Fibroblast of the aortic adventitia (primary cell): ENCODE data around the gene SMIM1. TPM values are rescaled to one million over a fixed set of nuclear protein-coding genes. Genes with fewer than 3 reads are reported as not detected.

ENCODE experiments used
- DNase-seq: peaks from one replicate; pipeline ENCODE4 v3.0.0-alpha.2; 2010; ENCODE audit warnings: low read depth
- H3K4me3 ChIP-seq: 2 replicates; pipeline ENCODE4 v1.5.1; 2011; ENCODE audit warnings: low read depth, mild to moderate bottlenecking, control low read depth, low read length, moderate library complexity
- CTCF ChIP-seq: IDR thresholded peaks from 2 replicates; pipeline ENCODE4 v1.5.1; 2011; ENCODE audit warnings: mild to moderate bottlenecking, low read length, control low read depth, inconsistent platforms; ENCODE audit not compliant: insufficient read depth
- total RNA-seq: library from RNA; depleted of rRNA; stranded (reverse); fragments of >200 nt; gene quantifications from 2 replicates; pipeline ENCODE4 v1.2.3, GENCODE V29; 2012; ENCODE audit warnings: low replicate concordance

Gene SMIM1
- total RNA-seq, 1 donor, result not detected

DNA sequence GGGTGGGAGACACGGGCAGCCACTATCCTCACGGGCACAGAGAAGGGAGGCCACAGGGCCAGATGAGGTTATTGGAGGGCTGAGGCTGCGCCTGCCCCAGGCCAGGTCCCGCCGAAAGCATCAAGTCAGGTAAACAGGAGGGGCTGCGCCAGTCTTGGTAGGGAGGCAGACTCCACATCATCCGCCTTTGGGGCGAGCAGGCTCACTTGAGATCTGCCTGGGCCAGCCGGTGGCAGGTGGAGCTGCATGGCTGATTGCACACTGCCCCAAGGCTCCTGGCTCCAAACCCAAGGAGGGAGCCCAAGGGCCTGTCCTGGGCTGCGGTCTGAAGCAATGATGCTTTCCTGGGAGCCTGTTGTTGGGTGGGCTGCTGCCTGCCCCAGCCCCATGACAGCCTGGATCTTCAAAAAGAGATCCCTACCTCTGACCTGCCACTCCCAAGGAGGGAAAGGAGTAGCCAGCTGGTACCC is 4.6 kb downstream of the SMIM1 start:
- TF ChIP-seq CTCF, result no peak
- no peak for DNase-seq
- no peak overlapping the region for H3K4me3 ChIP-seq

DNA sequence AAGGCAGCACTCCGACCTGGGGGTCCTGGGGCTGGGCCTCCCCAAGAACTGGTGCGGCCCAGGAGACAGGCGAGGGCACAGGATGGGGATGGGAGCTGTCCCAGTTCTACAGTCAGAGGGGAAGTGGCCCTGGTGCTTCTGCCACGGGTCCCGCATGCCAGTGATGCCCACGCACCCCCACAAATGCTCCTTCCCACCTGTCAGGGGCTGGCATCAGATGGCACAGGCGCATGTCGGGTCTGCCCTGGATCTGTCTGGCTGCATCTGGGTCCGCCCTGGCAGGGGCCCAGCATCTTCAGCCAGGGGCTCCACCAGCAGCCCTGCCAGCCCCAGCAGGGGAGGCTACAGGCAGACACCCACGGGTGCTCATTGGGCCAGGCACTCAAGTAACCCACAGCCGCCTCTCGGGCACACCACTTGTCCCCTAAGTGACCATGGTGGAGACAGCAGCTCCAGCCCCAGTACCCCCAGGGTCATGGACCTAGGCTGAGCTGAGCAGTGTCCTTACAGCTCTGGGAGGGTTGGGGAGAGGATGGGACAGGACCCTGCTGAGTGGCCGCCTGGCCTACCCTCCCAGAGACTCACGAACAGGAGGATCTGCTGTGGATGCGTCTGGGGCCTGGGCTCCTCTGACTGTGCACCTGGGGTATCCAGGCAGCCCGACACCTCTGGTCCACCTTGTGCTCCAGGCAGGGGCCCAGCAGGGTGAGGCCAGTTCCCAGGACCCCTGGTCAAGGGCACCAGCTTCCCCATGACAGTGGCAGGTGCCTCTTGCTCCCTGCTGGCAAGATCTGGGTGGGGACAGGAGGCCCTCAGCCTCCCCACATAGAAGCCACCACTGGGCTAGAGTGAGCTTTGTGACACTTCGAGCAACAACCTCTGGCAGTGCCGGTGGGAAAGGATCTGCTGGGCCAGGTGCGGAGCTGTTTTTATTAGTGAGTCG is 5.4 kb downstream of the SMIM1 start:
- no peak overlapping the region for H3K4me3 ChIP-seq
- TF ChIP-seq CTCF, result no peak
- no peak for DNase-seq

GRCh38 chr1:3778590-3779264 is 6.2 kb downstream of the SMIM1 start:
- no peak for DNase-seq
- no peak for TF ChIP-seq CTCF
- no peak overlapping the region for H3K4me3 ChIP-seq

- H3K4me3 ChIP-seq, result no peak overlapping the region
- no peak for DNase-seq
- no peak for TF ChIP-seq CTCF
Observed at GRCh38 chr1:3779265-3779911, 6.8 kb downstream of the SMIM1 start.

GRCh38 chr1:3779912-3780416 is 7.4 kb downstream of the SMIM1 start:
- no peak for TF ChIP-seq CTCF
- H3K4me3 ChIP-seq, result no peak overlapping the region
- DNase-seq, result no peak

DNA sequence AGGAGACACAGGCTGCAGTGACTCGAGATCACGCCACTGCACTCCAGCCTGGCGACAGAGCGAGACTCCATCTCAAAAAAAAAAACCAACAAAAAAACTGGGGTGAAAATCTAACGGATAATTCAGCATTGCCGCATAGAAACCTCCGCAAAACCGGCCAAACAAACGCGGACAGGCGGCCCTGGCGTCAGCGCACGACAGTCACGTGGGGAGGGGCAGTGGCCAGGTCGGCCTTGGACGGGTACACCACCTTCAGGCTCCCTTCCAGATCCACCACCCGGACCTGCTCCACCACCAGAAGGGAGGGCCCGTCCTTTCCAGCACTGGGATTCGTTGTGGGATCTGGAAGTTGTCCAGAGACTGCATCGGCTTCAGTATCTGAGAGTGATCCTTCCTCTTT is 8.4 kb downstream of the SMIM1 start:
- no peak for DNase-seq
- H3K4me3 ChIP-seq, result no peak overlapping the region
- TF ChIP-seq CTCF, result no peak
